ENCODE measurements around the gene TRIL. TPM values are rescaled to one million over a fixed set of nuclear protein-coding genes. Genes with fewer than 3 reads are reported as not detected.

TRIL gene
- total RNA-seq, 1 donor from 2014 or later: 1.4 TPM

- Mint-ChIP-seq H3K4me1 (ENCODE audit: low read depth, unreplicated experiment) (peaks cover 3% of the 10 kb centered on the region), H3K36me3 (ENCODE audit: unreplicated experiment) (no peaks in the 10 kb centered on the region), H3K27me3 (ENCODE audit: unreplicated experiment) (no peaks in the 10 kb centered on the region), H3K4me3 (ENCODE audit: unreplicated experiment) (no peak overlapping the region), H3K27ac (ENCODE audit: unreplicated experiment) (no peak overlapping the region), H3K9me3 (ENCODE audit: unreplicated experiment) (peaks cover 3% of the 10 kb centered on the region)
- TF ChIP-seq CTCF (IDR thresholded peaks at IDR 0.05; ENCODE audit: partially characterized antibody, unreplicated experiment): no peak
- no peak for DNase-seq
These were observed 30.0 kb upstream of the TRIL start for GRCh38 chr7:28988091-28988490.

DNA sequence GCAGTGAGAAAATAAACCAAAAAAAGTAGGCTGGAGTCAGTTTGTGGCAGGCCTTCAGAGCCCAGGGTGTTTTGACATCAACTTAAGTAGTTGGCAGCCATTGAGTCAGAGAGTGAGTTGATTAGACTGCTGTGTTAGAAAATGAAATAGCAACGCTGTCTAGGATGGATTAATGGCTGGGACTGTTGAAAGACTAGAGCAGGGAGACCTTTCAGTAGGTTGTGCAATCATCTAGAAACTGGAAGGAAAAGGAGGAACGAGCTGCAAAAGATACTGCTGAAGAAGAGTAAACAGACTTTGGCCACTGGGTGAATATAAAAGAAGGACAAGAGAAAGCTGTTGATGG, 28.6 kb upstream of the TRIL start:
- peaks cover 3% of the 10 kb centered on the region for H3K9me3 Mint-ChIP-seq (ENCODE audit: unreplicated experiment)
- H3K36me3 Mint-ChIP-seq (ENCODE audit: unreplicated experiment): no peaks in the 10 kb centered on the region
- peaks cover 3% of the 10 kb centered on the region for H3K4me1 Mint-ChIP-seq (ENCODE audit: low read depth, unreplicated experiment)
- DNase-seq: no peak
- TF ChIP-seq CTCF (IDR thresholded peaks at IDR 0.05; ENCODE audit: partially characterized antibody, unreplicated experiment): no peak
- no peak overlapping the region for H3K4me3 Mint-ChIP-seq (ENCODE audit: unreplicated experiment)
- H3K27me3 Mint-ChIP-seq (ENCODE audit: unreplicated experiment): no peaks in the 10 kb centered on the region
- no peak overlapping the region for H3K27ac Mint-ChIP-seq (ENCODE audit: unreplicated experiment)

- DNase-seq: no peak
- Mint-ChIP-seq H3K4me1 (ENCODE audit: low read depth, unreplicated experiment) (peaks cover 6% of the 10 kb centered on the region), H3K9me3 (ENCODE audit: unreplicated experiment) (peaks cover 3% of the 10 kb centered on the region), H3K27ac (ENCODE audit: unreplicated experiment) (no peak overlapping the region), H3K36me3 (ENCODE audit: unreplicated experiment) (no peaks in the 10 kb centered on the region), H3K27me3 (ENCODE audit: unreplicated experiment) (no peaks in the 10 kb centered on the region), H3K4me3 (ENCODE audit: unreplicated experiment) (no peak overlapping the region)
- TF ChIP-seq CTCF (IDR thresholded peaks at IDR 0.05; ENCODE audit: partially characterized antibody, unreplicated experiment): no peak
These were observed 28.1 kb upstream of the TRIL start for GRCh38 chr7:28986028-28986764.

DNA sequence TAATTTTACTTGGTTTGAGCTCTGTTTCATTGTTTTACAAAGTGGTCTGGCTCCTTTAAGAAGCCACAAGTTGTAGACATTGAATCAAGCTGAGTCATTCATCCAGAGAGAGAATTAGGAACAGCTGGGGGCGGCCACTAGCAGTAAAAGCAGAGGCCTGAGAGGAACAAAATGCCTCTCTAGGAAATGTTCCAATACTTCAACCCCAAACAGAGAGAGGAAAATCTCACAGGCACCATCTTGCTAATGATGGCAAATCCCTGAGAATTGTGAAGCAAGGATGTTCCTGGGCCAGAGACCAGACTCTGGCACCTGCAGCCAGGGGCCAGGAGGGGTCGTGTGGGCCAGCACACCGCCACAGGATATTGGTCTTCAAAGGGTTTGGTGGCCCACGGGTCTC, 26.5 kb upstream of the TRIL start:
- Mint-ChIP-seq H3K27ac (ENCODE audit: unreplicated experiment) (no peak overlapping the region), H3K9me3 (ENCODE audit: unreplicated experiment) (peaks cover 3% of the 10 kb centered on the region), H3K4me3 (ENCODE audit: unreplicated experiment) (no peak overlapping the region), H3K36me3 (ENCODE audit: unreplicated experiment) (no peaks in the 10 kb centered on the region), H3K4me1 (ENCODE audit: low read depth, unreplicated experiment) (peaks cover 9% of the 10 kb centered on the region), H3K27me3 (ENCODE audit: unreplicated experiment) (no peaks in the 10 kb centered on the region)
- no peak for DNase-seq
- TF ChIP-seq CTCF (IDR thresholded peaks at IDR 0.05; ENCODE audit: partially characterized antibody, unreplicated experiment): no peak

DNA sequence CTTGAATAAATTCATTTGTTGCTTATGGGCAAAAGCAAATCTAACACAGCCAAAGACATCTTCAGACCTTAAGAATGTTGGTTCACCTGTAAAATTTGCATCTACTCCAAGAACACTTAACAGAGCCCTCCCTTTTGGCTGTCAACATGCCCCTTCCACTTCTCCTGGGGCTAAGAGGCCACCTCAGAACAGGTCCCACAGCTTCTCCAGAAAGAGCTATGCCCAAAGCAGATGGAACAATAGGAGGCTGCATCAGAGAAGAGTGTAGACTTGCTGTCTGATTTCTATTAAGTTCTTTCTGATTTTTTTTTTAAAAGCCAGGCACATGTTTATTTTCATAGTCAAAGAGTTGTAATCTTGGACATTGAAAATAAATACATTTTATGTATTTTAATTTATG, 26.1 kb upstream of the TRIL start:
- Mint-ChIP-seq H3K27ac (ENCODE audit: unreplicated experiment) (no peak overlapping the region), H3K4me1 (ENCODE audit: low read depth, unreplicated experiment) (peaks cover 9% of the 10 kb centered on the region), H3K27me3 (ENCODE audit: unreplicated experiment) (no peaks in the 10 kb centered on the region), H3K9me3 (ENCODE audit: unreplicated experiment) (peaks cover 3% of the 10 kb centered on the region), H3K4me3 (ENCODE audit: unreplicated experiment) (no peak overlapping the region), H3K36me3 (ENCODE audit: unreplicated experiment) (no peaks in the 10 kb centered on the region)
- no peak for DNase-seq
- TF ChIP-seq CTCF (IDR thresholded peaks at IDR 0.05; ENCODE audit: partially characterized antibody, unreplicated experiment): no peak

Measured in glutamatergic neuron (in vitro differentiated cells).